ENCODE results near the gene LCORL. TPM values are rescaled to one million over a fixed set of nuclear protein-coding genes. Genes with fewer than 3 reads are reported as not detected.

Gene LCORL
- total RNA-seq, 1 donor from 2014 or later: 20.8 TPM

DNA sequence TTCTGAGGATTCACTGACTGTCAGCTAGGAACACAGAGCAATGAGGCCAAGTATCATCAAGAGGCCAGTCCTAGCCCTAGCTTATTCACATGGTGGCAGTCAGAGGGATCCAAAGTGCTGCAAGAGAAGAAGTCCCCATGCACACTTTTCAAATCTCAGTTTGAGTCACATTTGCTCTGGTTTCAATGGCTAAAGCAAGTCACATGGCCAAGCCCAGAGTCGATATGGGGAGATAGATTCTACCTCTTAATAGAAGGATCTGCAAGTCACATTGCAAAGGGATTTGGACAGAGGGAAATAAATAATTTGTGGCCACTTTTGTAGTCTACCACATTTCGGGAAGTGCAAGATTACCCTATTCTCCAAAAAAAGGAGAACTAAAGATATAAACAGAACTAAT, 3.7 kb upstream of the LCORL start:
- Mint-ChIP-seq H3K9me3 (no peaks in the 10 kb centered on the region), H3K27ac (no peak overlapping the region), H3K27me3 (peaks cover 22% of the 10 kb centered on the region), H3K4me1 (ENCODE audit: unreplicated experiment) (peaks cover 8% of the 10 kb centered on the region), H3K4me3 (no peak overlapping the region), H3K36me3 (no peaks in the 10 kb centered on the region)
- no peak for DNase-seq (ENCODE audit: extremely low spot score, unreplicated experiment)
- no peak for TF ChIP-seq CTCF (conservative IDR thresholded peaks at IDR 0.05)

DNA sequence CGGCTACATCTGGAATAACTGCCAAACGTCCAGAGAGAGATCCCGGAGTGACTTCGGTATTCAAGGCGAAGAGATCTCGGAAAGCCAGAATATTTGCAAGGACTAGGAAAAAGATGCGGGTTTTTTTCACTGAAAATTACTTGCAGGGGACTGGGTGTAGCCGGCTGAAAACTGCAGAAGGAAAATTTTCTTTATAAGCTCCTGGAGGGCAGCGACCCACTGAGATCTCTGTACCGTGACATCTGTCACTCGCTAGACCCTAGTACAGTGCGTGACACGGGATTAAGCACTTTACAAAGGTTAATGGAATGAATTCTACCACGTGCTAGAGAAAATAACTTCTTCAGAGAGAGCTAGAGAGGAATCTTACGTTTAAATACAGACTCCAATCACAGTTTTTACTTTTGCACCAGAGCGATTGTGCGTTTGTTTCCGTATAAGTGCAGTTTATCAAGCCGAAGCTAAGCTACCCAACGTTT, 1.1 kb upstream of the LCORL start:
- peaks cover 12% of the 10 kb centered on the region for H3K4me1 Mint-ChIP-seq (ENCODE audit: unreplicated experiment)

GRCh38 chr4:18021470-18021719, 160 bp downstream of the LCORL start:
- H3K9me3 Mint-ChIP-seq: no peaks in the 10 kb centered on the region
- TF ChIP-seq CTCF (conservative IDR thresholded peaks at IDR 0.05): no peak
- no peaks in the 10 kb centered on the region for H3K36me3 Mint-ChIP-seq
- peaks cover 19% of the 10 kb centered on the region for H3K27me3 Mint-ChIP-seq
- peak overlapping the region; percentile 84 for H3K27ac Mint-ChIP-seq
- DNase-seq (ENCODE audit: extremely low spot score, unreplicated experiment): no peak
- H3K4me1 Mint-ChIP-seq (ENCODE audit: unreplicated experiment): peaks cover 12% of the 10 kb centered on the region
- peak overlapping the region; percentile 97 for H3K4me3 Mint-ChIP-seq

More for the DNA sequence above, 1.1 kb upstream of the LCORL start:
- Mint-ChIP-seq H3K36me3 (no peaks in the 10 kb centered on the region), H3K27ac (peak overlapping the region; percentile 84), H3K4me3 (peak overlapping the region; percentile 97), H3K27me3 (peaks cover 22% of the 10 kb centered on the region), H3K9me3 (no peaks in the 10 kb centered on the region)
- TF ChIP-seq CTCF (conservative IDR thresholded peaks at IDR 0.05): peak; percentile 19
- no peak for DNase-seq (ENCODE audit: extremely low spot score, unreplicated experiment)

DNA sequence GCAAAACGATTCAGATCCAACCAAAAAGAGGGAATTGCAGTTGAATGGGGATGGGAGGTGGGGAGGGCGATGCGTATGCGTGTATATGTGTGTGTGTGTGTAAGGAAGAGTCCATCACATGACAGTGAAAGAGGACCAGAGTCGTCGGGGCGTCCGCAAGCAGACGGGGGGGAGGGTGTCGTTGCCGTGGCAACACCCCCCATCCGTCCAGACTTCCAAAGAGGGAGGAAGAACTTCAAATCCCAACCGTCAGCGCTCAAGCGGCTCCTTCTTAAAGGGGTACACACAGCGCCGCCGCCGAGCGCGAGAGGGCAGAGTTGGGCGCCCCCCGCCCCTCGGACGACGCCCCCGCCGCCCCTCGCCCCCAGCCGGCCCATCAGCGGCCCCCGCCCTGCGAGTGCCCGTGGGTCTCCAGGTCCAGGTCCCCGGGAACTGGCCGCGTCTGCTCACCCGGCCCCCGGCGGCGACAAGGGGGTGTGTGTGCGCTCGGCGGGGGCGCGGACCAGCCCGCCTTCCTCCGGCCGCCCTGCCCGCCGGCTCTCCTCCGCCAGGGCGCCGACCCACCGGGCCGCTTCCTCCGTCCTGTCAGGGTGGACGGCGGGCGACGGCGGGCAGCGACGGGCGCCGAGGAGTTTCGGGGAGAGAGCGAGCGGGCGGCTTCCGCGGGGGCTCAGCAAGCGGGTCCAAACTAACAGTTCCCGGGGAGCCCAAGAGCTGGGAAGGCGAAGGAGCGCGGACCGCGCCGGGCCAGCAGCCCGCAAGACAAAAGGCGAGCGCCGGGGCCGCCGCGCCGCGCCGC, 685 bp downstream of the LCORL start:
- peak; percentile 17 for TF ChIP-seq CTCF (conservative IDR thresholded peaks at IDR 0.05)
- peaks cover 17% of the 10 kb centered on the region for H3K27me3 Mint-ChIP-seq
- peak overlapping the region; percentile 94 for H3K27ac Mint-ChIP-seq
- peak overlapping the region; percentile 99 for H3K4me3 Mint-ChIP-seq
- peak; percentile 74 for DNase-seq (ENCODE audit: extremely low spot score, unreplicated experiment)
- no peaks in the 10 kb centered on the region for H3K9me3 Mint-ChIP-seq
- no peaks in the 10 kb centered on the region for H3K36me3 Mint-ChIP-seq
- H3K4me1 Mint-ChIP-seq (ENCODE audit: unreplicated experiment): peaks cover 12% of the 10 kb centered on the region

DNA sequence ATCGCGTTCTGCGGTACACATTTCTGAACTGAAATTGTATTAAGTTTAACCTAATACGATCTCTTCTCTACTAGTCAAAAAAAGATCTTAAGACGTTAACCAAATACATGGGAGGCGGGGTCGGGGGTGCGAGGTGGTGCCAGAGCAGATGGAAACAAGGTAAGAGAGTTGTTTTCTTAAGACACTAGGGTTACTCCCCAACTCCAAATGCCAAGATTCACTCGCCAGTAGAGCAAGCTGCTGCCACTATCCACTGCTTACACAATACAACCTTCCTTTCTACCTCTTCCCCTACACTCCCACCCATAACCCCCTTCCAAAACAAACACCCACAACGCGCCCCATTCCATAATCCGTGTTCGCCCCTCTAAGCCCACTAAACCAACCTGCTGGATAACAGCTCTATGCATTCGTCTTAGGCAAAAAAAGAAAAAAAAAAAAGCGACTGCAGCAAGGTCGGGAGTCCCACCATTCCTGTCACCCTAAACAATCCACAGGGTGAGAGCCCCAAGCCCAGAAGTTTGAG, 1.3 kb downstream of the LCORL start:
- Mint-ChIP-seq H3K4me3 (peak overlapping the region; percentile 99), H3K36me3 (no peaks in the 10 kb centered on the region), H3K4me1 (ENCODE audit: unreplicated experiment) (peaks cover 12% of the 10 kb centered on the region), H3K27me3 (peaks cover 17% of the 10 kb centered on the region), H3K27ac (peak overlapping the region; percentile 94), H3K9me3 (no peaks in the 10 kb centered on the region)
- no peak for TF ChIP-seq CTCF (conservative IDR thresholded peaks at IDR 0.05)
- DNase-seq (ENCODE audit: extremely low spot score, unreplicated experiment): no peak
